ENCODE data around the gene PLK3.

DNA sequence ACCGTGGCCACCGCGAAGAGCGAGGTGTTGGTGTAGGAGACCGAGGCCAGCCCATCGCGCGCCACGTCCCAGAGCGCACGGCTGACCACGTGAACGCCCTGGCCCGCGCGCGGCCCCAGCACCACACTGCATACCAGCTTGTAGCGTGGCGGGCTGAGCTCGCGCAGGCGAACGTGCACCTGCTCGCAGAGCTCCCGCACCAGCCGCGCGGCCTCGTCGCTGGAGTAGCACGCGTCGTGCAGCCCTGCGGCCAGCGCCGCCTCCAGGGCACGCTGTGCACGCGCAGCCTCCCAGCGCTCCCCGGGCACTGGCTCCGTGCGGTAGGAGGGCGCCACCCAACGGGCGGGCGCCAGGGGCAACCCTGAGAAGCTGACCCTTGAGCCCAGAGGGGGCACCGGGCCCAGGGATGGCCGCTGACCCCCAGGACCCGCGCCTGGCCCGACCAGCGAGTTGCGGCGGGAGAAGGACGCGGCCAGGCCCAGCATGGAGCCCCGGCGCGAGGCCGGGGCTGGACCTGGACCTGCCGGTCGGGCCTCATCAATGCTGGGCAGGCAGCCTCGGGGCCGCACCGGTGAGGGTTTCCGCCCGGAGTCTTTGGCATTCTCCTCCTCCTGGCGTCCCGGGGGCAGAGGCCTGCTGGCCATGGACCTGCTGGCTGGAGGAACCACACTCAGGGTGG, 6.0 kb downstream of the PLK3 start:
- TF ChIP-seq, protein P1, sequence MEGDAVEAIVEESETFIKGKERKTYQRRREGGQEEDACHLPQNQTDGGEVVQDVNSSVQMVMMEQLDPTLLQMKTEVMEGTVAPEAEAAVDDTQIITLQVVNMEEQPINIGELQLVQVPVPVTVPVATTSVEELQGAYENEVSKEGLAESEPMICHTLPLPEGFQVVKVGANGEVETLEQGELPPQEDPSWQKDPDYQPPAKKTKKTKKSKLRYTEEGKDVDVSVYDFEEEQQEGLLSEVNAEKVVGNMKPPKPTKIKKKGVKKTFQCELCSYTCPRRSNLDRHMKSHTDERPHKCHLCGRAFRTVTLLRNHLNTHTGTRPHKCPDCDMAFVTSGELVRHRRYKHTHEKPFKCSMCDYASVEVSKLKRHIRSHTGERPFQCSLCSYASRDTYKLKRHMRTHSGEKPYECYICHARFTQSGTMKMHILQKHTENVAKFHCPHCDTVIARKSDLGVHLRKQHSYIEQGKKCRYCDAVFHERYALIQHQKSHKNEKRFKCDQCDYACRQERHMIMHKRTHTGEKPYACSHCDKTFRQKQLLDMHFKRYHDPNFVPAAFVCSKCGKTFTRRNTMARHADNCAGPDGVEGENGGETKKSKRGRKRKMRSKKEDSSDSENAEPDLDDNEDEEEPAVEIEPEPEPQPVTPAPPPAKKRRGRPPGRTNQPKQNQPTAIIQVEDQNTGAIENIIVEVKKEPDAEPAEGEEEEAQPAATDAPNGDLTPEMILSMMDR (conservative IDR thresholded peaks at IDR 0.05; ENCODE audit: low read depth, low read length), result no peak
- TF ChIP-seq USF2 (IDR thresholded peaks at IDR 0.05; ENCODE audit: low read depth, low read length) (no peak), BHLHE40 (IDR thresholded peaks at IDR 0.05; ENCODE audit: low read depth, low read length) (no peak), RAD21 (IDR thresholded peaks at IDR 0.05; ENCODE audit: low read length) (no peak), POLR2A (IDR thresholded peaks at IDR 0.05; ENCODE audit: low read depth, low read length) (no peak), NFE2L2 (IDR thresholded peaks at IDR 0.05; ENCODE audit: low read depth, low read length) (no peak), MXI1 (IDR thresholded peaks at IDR 0.05; ENCODE audit: borderline replicate concordance, low read depth, low read length) (no peak), ELK1 (IDR thresholded peaks at IDR 0.05; ENCODE audit: borderline replicate concordance, low read depth, low read length) (no peak), RFX5 (IDR thresholded peaks at IDR 0.05; ENCODE audit: low read depth, low read length) (no peak), RCOR1 (IDR thresholded peaks at IDR 0.05; ENCODE audit: insufficient replicate concordance, low read length) (no peak), SMC3 (IDR thresholded peaks at IDR 0.05; ENCODE audit: low read depth, low read length) (no peak), FOS (IDR thresholded peaks at IDR 0.05; ENCODE audit: low read depth, low read length) (no peak), CHD1 (IDR thresholded peaks at IDR 0.05; ENCODE audit: low read depth, low read length) (no peak), MAFK (IDR thresholded peaks at IDR 0.05; ENCODE audit: low read depth, low read length) (no peak)
